Keratinocyte (primary cell): ENCODE data around the gene WDFY2. TPM values are rescaled to one million over a fixed set of nuclear protein-coding genes. Genes with fewer than 3 reads are reported as not detected.

Experiments used
- DNase-seq: peaks from one replicate; pipeline ENCODE4 v3.0.0-alpha.2; 2011; ENCODE audit warnings: low read depth, missing footprints, low spot score
- FAIRE-seq: peaks from 2 replicates; lab custom pipeline; 2011; peaks lifted over from hg19 to GRCh38; lab: Jason Lieb, UNC
- H2AFZ ChIP-seq: 2 replicates; pipeline ENCODE4 v1.6.0; 2012; ENCODE audit warnings: low read length, control low read depth, inconsistent platforms; ENCODE audit not compliant: control insufficient read depth
- H3K27ac ChIP-seq: 2 replicates; pipeline ENCODE4 v1.5.1; 2011; ENCODE audit warnings: low read length; ENCODE audit not compliant: control insufficient read depth, insufficient read depth
- H3K27me3 ChIP-seq: 3 replicates; pipeline ENCODE4 v1.6.0; 2011; ENCODE audit warnings: low read length; ENCODE audit not compliant: control insufficient read depth, insufficient read depth; ENCODE audit errors: extremely low read depth
- H3K36me3 ChIP-seq, 2 experiments: 2 replicates in 1 of 2; 3 replicates in 1 of 2; pipeline ENCODE4 v1.5.1; 2011; ENCODE audit warnings: low read length in 2 of 2, mild to moderate bottlenecking in 1 of 2; ENCODE audit not compliant: control insufficient read depth in 2 of 2, insufficient read depth in 2 of 2; ENCODE audit errors: extremely low read depth in 1 of 2
- H3K4me1 ChIP-seq: 3 replicates; pipeline ENCODE4 v1.5.1; 2011; ENCODE audit warnings: low read length; ENCODE audit not compliant: control insufficient read depth, insufficient read depth; ENCODE audit errors: extremely low read depth
- H3K4me2 ChIP-seq: 3 replicates; pipeline ENCODE4 v1.6.0; 2011; ENCODE audit warnings: low read depth, low read length; ENCODE audit not compliant: control insufficient read depth, insufficient read depth; ENCODE audit errors: extremely low read depth
- H3K4me3 ChIP-seq, 3 experiments: fragments of 200-600 bp in 1 of 3; sonication (generic) in 1 of 3; 2 replicates in 2 of 3; 3 replicates in 1 of 3; pipeline ENCODE4 v1.5.1; 2011 to 2016; ENCODE audit warnings: low read length in 3 of 3, mild to moderate bottlenecking in 3 of 3, control low read depth in 2 of 3, inconsistent platforms in 1 of 3, low read depth in 1 of 3, mixed read lengths in 1 of 3, mixed run types in 1 of 3, moderate library complexity in 1 of 3; ENCODE audit not compliant: control insufficient read depth in 2 of 3, insufficient read depth in 2 of 3; ENCODE audit errors: extremely low read depth in 1 of 3
- H3K79me2 ChIP-seq: 2 replicates; pipeline ENCODE4 v1.6.0; 2012; ENCODE audit warnings: low read length; ENCODE audit not compliant: control insufficient read depth, insufficient read depth
- H3K9ac ChIP-seq: 3 replicates; pipeline ENCODE4 v1.6.0; 2011; ENCODE audit warnings: low read length; ENCODE audit not compliant: control insufficient read depth, insufficient read depth; ENCODE audit errors: extremely low read depth
- H3K9me1 ChIP-seq: 3 replicates; pipeline ENCODE4 v1.6.0; 2011; ENCODE audit warnings: low read length; ENCODE audit not compliant: control insufficient read depth, insufficient read depth; ENCODE audit errors: extremely low read depth
- H3K9me3 ChIP-seq: 2 replicates; pipeline ENCODE4 v1.5.1; 2012; ENCODE audit warnings: low read depth, low read length; ENCODE audit not compliant: control insufficient read depth
- H4K20me1 ChIP-seq: 3 replicates; pipeline ENCODE4 v1.6.0; 2011; ENCODE audit warnings: low read length; ENCODE audit not compliant: control insufficient read depth, insufficient read depth; ENCODE audit errors: extremely low read depth
- EZH2 ChIP-seq: IDR thresholded peaks from one replicate; pipeline ENCODE4 v1.6.1; 2012; ENCODE audit warnings: inconsistent platforms, mild to moderate bottlenecking, low read length, moderate library complexity
- dilution Hi-C: fragments of 300-500 bp; cut with MboI; formaldehyde crosslinking; loops from one replicate; pipeline ENCODE4 v1.7.0; 2020; ENCODE audit warnings: low sequenced_read_pairs; ENCODE audit not compliant: extremely low pct_ligation_motif_present
- polyA plus RNA-seq, 5 experiments: library from polyadenylated mRNA; depleted of rRNA in 3 of 5; stranded (reverse) in 3 of 5; stranded (forward) in 1 of 5; unstranded in 1 of 5; fragments of >200 nt; gene quantifications; 1 replicate in 1 of 5; 2 replicates in 3 of 5; 3 replicates in 1 of 5; pipeline versions ENCODE4 v1.2.1 to v1.2.3, GENCODE V29; 2011 to 2012; ENCODE audit warnings: missing spikeins in 2 of 5, low read depth in 1 of 5, low replicate concordance in 1 of 5
- TF ChIP-seq, protein P1 (sequence below), 3 experiments: IDR thresholded peaks in 1 of 3; conservative IDR thresholded peaks in 1 of 3; optimal IDR thresholded peaks in 1 of 3; 2 replicates in 2 of 3; 3 replicates in 1 of 3; pipeline versions ENCODE3 to v1.5.1; 2011; ENCODE audit warnings: low read length in 3 of 3, mild to moderate bottlenecking in 3 of 3, moderate library complexity in 2 of 3, control low read depth in 1 of 3, inconsistent platforms in 1 of 3; ENCODE audit not compliant: insufficient read depth in 2 of 3; ENCODE audit errors: extremely low read depth in 1 of 3

WDFY2 gene
- polyA plus RNA-seq, 1 donor (not counting 4 experiments of a cell fraction or from before 2014, with no cell fraction given), result 18.6 TPM

DNA sequence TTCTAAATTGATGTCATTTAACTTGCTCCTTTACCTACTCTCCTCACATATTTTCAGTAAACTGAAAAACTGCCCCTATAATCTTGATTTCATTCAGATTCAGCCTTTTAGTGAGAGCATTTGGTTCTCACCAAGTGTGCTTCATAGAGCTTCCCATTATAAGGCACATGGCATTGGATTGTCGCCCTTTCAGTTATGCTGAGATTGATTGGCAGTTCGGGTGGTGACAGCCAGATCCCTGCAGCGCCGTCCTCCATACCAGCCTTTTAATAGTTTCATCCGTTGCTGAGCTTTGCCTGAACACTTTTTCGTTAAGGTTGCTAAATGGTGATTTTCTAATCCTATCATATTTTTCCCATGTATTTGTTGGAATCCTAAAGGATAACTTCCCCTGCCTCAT is 139.3 kb downstream of the WDFY2 start:
- H3K27me3 ChIP-seq, result no peaks in the 10 kb centered on the region
- no peak for TF ChIP-seq EZH2
- TF ChIP-seq, protein P1, sequence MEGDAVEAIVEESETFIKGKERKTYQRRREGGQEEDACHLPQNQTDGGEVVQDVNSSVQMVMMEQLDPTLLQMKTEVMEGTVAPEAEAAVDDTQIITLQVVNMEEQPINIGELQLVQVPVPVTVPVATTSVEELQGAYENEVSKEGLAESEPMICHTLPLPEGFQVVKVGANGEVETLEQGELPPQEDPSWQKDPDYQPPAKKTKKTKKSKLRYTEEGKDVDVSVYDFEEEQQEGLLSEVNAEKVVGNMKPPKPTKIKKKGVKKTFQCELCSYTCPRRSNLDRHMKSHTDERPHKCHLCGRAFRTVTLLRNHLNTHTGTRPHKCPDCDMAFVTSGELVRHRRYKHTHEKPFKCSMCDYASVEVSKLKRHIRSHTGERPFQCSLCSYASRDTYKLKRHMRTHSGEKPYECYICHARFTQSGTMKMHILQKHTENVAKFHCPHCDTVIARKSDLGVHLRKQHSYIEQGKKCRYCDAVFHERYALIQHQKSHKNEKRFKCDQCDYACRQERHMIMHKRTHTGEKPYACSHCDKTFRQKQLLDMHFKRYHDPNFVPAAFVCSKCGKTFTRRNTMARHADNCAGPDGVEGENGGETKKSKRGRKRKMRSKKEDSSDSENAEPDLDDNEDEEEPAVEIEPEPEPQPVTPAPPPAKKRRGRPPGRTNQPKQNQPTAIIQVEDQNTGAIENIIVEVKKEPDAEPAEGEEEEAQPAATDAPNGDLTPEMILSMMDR (optimal IDR thresholded peaks at IDR 0.05 in 1 of 3, IDR thresholded peaks at IDR 0.05 in 1 of 3, conservative IDR thresholded peaks at IDR 0.05 in 1 of 3; ENCODE audit: extremely low read depth in 1 of 3, insufficient read depth in 2 of 3, low read length in 3 of 3), result no peak
- H3K27ac ChIP-seq, result no peak overlapping the region
- no peak overlapping the region for H2AFZ ChIP-seq
- H3K79me2 ChIP-seq, result peaks cover 3% of the 10 kb centered on the region
- H3K9me1 ChIP-seq, result no peaks in the 10 kb centered on the region
- H4K20me1 ChIP-seq, result no peaks in the 10 kb centered on the region
- no peak overlapping the region for H3K4me3 ChIP-seq
- no peak overlapping the region for H3K4me2 ChIP-seq
- DNase-seq (no peak), FAIRE-seq (no peak)
- H3K9ac ChIP-seq, result no peak overlapping the region
- H3K9me3 ChIP-seq, result no peaks in the 10 kb centered on the region
- H3K4me1 ChIP-seq, result peaks cover 2% of the 10 kb centered on the region
- H3K36me3 ChIP-seq, result peaks cover 4 to 24% of the 10 kb centered on the region in 2 experiments
- dilution Hi-C loops, result no loop called here

DNA sequence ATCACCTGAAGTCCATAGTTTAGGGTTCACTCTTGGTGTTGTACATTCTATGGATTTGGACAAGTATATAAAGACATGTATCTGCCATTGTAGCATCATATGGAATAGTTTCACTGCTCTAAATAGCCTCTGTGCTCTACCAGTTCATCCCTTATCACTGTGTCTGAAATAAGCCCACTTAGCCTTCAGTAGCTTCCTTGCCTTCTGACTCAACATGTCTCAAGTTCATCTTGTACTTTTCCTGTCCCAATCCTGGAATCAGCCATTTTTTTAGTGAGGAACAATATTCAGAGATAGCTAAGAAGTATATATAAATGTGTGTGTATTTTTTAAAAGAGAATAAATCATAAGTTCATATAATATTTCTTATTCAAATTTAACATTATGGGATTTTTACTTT is 140.5 kb downstream of the WDFY2 start:
- Histone ChIP-seq H3K27me3 (no peaks in the 10 kb centered on the region), H2AFZ (no peak overlapping the region), H3K36me3 (peaks cover 4 to 26% of the 10 kb centered on the region in 2 experiments), H3K9ac (no peak overlapping the region), H3K79me2 (no peaks in the 10 kb centered on the region), H3K4me3 (no peak overlapping the region), H4K20me1 (no peaks in the 10 kb centered on the region), H3K9me3 (no peaks in the 10 kb centered on the region), H3K9me1 (no peaks in the 10 kb centered on the region), H3K4me2 (no peak overlapping the region), H3K27ac (no peak overlapping the region), H3K4me1 (peaks cover 13% of the 10 kb centered on the region)
- TF ChIP-seq, protein P1 (optimal IDR thresholded peaks at IDR 0.05 in 1 of 3, IDR thresholded peaks at IDR 0.05 in 1 of 3, conservative IDR thresholded peaks at IDR 0.05 in 1 of 3; ENCODE audit: extremely low read depth in 1 of 3, insufficient read depth in 2 of 3, low read length in 3 of 3), result no peak
- no peak for TF ChIP-seq EZH2
- no peak for DNase-seq
- no peak for FAIRE-seq
- dilution Hi-C loops, result no loop called here
